ENCODE data around the gene CDC45. TPM values are rescaled to one million over a fixed set of nuclear protein-coding genes. Genes with fewer than 3 reads are reported as not detected.
"Not testable (repeated sequence)": the region's sequence is repeated elsewhere in the genome, so short reads cannot be mapped to it uniquely, and the experiment has no call there.

Gene CDC45
- total RNA-seq, 1 experiment from 2014 or later: 29.1 TPM

DNA sequence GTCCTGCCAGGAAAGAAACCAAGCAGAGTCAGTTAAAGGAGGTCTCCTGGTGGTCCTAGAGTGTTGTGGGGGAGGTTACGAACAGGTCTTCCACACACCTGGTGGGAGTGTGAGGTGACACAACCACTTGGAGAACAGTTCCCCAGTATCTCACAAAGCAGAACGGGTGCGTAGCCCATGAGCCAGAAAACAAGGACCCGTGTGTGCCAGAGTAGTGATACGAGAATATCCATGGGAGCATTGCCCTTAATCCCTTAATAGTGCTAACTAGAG is 66.2 kb downstream of the CDC45 start:
- TF ChIP-seq, protein P1, sequence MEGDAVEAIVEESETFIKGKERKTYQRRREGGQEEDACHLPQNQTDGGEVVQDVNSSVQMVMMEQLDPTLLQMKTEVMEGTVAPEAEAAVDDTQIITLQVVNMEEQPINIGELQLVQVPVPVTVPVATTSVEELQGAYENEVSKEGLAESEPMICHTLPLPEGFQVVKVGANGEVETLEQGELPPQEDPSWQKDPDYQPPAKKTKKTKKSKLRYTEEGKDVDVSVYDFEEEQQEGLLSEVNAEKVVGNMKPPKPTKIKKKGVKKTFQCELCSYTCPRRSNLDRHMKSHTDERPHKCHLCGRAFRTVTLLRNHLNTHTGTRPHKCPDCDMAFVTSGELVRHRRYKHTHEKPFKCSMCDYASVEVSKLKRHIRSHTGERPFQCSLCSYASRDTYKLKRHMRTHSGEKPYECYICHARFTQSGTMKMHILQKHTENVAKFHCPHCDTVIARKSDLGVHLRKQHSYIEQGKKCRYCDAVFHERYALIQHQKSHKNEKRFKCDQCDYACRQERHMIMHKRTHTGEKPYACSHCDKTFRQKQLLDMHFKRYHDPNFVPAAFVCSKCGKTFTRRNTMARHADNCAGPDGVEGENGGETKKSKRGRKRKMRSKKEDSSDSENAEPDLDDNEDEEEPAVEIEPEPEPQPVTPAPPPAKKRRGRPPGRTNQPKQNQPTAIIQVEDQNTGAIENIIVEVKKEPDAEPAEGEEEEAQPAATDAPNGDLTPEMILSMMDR (conservative IDR thresholded peaks at IDR 0.05): no peak
- no peak for TF ChIP-seq EZH2 (IDR thresholded peaks at IDR 0.05; ENCODE audit: low read depth)
- Histone ChIP-seq H3K9me3 (ENCODE audit: insufficient read depth, low read depth) (no peaks in the 10 kb centered on the region), H2AFZ (no peak overlapping the region), H3K4me1 (replicated peaks; ENCODE audit: insufficient read depth) (no peaks in the 10 kb centered on the region), H3K4me2 (no peak overlapping the region), H3K36me3 (ENCODE audit: low read depth) (no peaks in the 10 kb centered on the region), H3K4me3 (no peak overlapping the region), H3K79me2 (ENCODE audit: low read depth) (no peaks in the 10 kb centered on the region), H3K27me3 (ENCODE audit: insufficient read depth, low read depth) (no peaks in the 10 kb centered on the region), H3K9me2 (ENCODE audit: insufficient read depth) (no peaks in the 10 kb centered on the region), H4K20me1 (ENCODE audit: insufficient read depth) (no peaks in the 10 kb centered on the region), H3F3A (ENCODE audit: insufficient read depth, low read depth) (no peaks in the 10 kb centered on the region), H3K27ac (no peak overlapping the region)
- BruUV-seq (replicated peaks): no TSS peak
- POLR2A ChIA-PET (ENCODE audit: unreplicated experiment): no interaction called here
- intact Hi-C loops (cut with micrococcal nuclease; ENCODE audit: unreplicated experiment): no loop called here
- CTCF ChIA-PET: no interaction called here
- no peak for DNase-seq

DNA sequence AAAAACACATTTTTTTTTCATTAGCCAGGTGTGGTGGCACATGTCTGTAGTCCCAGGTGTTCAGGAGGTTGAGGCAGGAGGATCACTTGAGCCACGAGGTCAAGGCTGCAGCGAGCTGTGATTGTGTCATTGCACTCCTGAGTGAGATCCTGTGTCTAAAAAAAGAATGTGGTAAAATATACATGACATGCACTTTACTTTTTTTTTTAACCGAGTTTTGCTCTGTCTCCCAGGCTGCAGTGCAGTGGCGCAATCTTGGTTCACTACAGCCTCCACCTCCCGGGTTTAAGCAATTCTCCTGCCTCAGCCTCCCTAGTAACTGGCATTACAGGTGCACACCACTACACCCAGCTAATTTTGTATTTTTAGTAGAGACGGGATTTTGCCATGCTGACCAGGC is 67.0 kb downstream of the CDC45 start:
- no TSS peak for BruUV-seq (replicated peaks)
- H3F3A ChIP-seq (ENCODE audit: insufficient read depth, low read depth): no peaks in the 10 kb centered on the region
- H3K9me3 ChIP-seq (ENCODE audit: insufficient read depth, low read depth): no peaks in the 10 kb centered on the region
- H3K4me3 ChIP-seq: no peak overlapping the region
- CTCF ChIA-PET: no interaction called here
- intact Hi-C loops (cut with micrococcal nuclease; ENCODE audit: unreplicated experiment): no loop called here
- no peak for DNase-seq
- H3K79me2 ChIP-seq (ENCODE audit: low read depth): no peaks in the 10 kb centered on the region
- no peak overlapping the region for H2AFZ ChIP-seq
- no peak overlapping the region for H3K27ac ChIP-seq
- H3K9me2 ChIP-seq (ENCODE audit: insufficient read depth): no peaks in the 10 kb centered on the region
- no peaks in the 10 kb centered on the region for H3K36me3 ChIP-seq (ENCODE audit: low read depth)
- H3K4me2 ChIP-seq: no peak overlapping the region
- POLR2A ChIA-PET (ENCODE audit: unreplicated experiment): no interaction called here
- H3K27me3 ChIP-seq (ENCODE audit: insufficient read depth, low read depth): no peaks in the 10 kb centered on the region
- no peaks in the 10 kb centered on the region for H3K4me1 ChIP-seq (replicated peaks; ENCODE audit: insufficient read depth)
- TF ChIP-seq, protein P1 (conservative IDR thresholded peaks at IDR 0.05): no peak
- no peak for TF ChIP-seq EZH2 (IDR thresholded peaks at IDR 0.05; ENCODE audit: low read depth)
- no peaks in the 10 kb centered on the region for H4K20me1 ChIP-seq (ENCODE audit: insufficient read depth)

DNA sequence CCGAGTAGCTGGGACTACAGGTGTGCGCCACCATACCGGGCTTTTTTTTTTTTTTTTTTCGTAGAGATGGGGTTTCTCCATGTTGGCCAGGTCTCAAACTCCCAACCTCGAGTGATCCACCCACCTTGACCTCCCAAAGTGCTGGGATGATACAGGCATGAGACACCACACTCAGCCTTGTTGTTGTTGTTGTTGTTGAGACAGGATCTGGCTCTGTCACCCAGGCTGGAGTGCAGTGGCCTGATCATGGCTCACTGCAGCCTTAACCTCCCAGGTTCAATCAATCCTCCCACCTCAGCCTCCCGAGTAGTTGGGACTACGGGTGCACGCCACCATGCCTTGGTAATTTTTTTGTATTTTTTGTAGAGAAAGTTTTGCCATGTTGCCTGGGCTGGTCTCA is 67.9 kb downstream of the CDC45 start:
- no peak for DNase-seq
- H3K36me3 ChIP-seq (ENCODE audit: low read depth): no peaks in the 10 kb centered on the region
- BruUV-seq (replicated peaks): no TSS peak
- no peak overlapping the region for H3K27ac ChIP-seq
- H2AFZ ChIP-seq: no peak overlapping the region
- ChIA-PET POLR2A (ENCODE audit: unreplicated experiment) (no interaction called here), CTCF (no interaction called here)
- no peaks in the 10 kb centered on the region for H3K27me3 ChIP-seq (ENCODE audit: insufficient read depth, low read depth)
- no peaks in the 10 kb centered on the region for H3K4me1 ChIP-seq (replicated peaks; ENCODE audit: insufficient read depth)
- no peaks in the 10 kb centered on the region for H3K9me2 ChIP-seq (ENCODE audit: insufficient read depth)
- H4K20me1 ChIP-seq (ENCODE audit: insufficient read depth): no peaks in the 10 kb centered on the region
- H3K4me3 ChIP-seq: no peak overlapping the region
- H3K9me3 ChIP-seq (ENCODE audit: insufficient read depth, low read depth): no peaks in the 10 kb centered on the region
- intact Hi-C loops (cut with micrococcal nuclease; ENCODE audit: unreplicated experiment): no loop called here
- no peaks in the 10 kb centered on the region for H3F3A ChIP-seq (ENCODE audit: insufficient read depth, low read depth)
- H3K79me2 ChIP-seq (ENCODE audit: low read depth): no peaks in the 10 kb centered on the region
- no peak overlapping the region for H3K4me2 ChIP-seq
- TF ChIP-seq, protein P1 (conservative IDR thresholded peaks at IDR 0.05): no peak
- TF ChIP-seq EZH2 (IDR thresholded peaks at IDR 0.05; ENCODE audit: low read depth): no peak

DNA sequence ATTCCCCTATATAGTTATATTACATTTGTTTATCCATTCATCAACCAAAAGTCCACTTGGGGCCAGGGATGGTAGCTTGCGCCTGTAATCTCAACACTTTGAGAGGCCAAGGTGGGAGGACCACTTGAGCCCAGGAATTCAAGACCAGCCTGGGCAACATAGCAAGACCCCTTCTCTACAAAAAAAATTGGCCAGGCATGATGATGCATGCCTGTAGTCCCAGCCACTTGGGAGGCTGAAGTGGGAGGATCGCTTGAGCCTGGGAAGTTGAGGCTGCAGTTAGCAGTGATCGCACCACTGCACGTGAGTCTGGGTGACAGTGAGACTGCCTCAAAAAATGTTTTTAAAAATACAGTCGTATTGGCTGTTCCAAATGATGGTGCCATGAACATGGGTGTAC is 68.7 kb downstream of the CDC45 start:
- H3K27me3 ChIP-seq (ENCODE audit: insufficient read depth, low read depth); POLR2A ChIA-PET (ENCODE audit: unreplicated experiment); H3K4me1 ChIP-seq (replicated peaks; ENCODE audit: insufficient read depth); CTCF ChIA-PET; H3K36me3 ChIP-seq (ENCODE audit: low read depth); H4K20me1 ChIP-seq (ENCODE audit: insufficient read depth); H3K9me3 ChIP-seq (ENCODE audit: insufficient read depth, low read depth); H3K27ac ChIP-seq; H3F3A ChIP-seq (ENCODE audit: insufficient read depth, low read depth); intact Hi-C loops (cut with micrococcal nuclease; ENCODE audit: unreplicated experiment); H3K9me2 ChIP-seq (ENCODE audit: insufficient read depth); H3K4me2 ChIP-seq; H3K4me3 ChIP-seq; H3K79me2 ChIP-seq (ENCODE audit: low read depth); H2AFZ ChIP-seq; BruUV-seq (replicated peaks); DNase-seq: not testable (repeated sequence)
